Measurements from ENCODE around the gene FRAT1.
A peak's percentile ranks its signal among the peaks of the same experiment; 100 is the strongest.

Gene FRAT1

DNA sequence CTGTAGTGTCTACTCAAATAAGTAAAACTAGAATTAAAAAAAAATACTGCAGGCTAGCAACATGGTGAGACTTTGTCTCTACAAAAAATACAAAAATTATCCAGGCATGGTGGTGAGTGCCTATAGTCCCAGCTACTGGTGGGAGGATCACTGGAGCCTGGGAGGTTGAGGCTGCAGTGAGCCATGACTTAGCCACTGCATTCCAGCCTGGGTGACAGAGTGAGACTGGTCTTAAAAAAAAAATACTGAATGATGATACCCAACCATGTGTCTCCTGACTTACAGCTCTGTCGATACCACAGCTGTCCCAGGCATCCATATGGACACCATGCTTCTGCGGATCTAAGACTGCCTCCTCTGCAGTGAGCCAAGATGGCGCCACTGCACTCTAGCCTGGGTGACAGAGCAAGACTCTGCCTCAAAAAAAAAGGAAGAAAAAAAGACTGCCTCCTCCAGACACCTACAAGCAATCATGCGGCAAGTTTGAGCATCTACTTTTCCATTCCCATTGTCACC is 7.9 kb upstream of the FRAT1 start:
- no peak for DNase-seq

DNA sequence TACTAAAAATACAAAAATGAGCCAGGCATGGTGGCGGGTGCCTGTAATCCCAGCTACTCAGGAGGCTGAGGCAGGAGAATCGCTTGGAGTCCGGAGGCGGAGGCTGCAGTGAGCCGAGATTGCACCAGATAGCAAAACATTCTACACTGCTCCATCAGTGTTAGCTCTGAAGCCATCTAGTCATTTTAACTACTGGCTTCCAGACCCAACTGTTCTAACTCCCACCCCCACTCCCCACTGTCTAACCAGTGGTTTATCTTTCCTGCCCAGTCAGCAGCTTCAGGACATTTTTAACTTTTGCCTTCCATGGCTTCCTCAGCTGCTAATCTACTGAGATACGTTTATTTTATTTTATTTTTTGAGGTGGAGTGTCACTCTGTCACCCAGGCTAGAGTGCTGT is 6.2 kb upstream of the FRAT1 start:
- DNase-seq, result no peak

DNA sequence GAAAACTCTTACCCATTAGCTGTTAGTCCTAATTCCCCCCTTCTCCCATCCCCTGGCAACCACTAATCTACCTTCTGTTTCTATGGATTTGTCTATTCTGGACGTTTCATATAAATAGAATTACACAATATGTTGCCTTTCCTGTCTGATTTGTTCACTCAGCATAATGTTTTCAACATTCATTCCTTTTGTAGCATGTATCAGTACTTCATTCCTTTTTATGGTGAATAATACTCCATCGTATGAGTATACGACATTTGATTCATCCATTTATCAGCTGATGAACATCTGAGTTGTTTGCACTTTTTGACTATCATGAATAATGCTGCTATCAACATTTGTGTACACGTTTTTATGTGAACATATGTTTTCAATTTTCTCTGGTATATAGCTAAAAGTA is 4.4 kb upstream of the FRAT1 start:
- no peak for DNase-seq

DNA sequence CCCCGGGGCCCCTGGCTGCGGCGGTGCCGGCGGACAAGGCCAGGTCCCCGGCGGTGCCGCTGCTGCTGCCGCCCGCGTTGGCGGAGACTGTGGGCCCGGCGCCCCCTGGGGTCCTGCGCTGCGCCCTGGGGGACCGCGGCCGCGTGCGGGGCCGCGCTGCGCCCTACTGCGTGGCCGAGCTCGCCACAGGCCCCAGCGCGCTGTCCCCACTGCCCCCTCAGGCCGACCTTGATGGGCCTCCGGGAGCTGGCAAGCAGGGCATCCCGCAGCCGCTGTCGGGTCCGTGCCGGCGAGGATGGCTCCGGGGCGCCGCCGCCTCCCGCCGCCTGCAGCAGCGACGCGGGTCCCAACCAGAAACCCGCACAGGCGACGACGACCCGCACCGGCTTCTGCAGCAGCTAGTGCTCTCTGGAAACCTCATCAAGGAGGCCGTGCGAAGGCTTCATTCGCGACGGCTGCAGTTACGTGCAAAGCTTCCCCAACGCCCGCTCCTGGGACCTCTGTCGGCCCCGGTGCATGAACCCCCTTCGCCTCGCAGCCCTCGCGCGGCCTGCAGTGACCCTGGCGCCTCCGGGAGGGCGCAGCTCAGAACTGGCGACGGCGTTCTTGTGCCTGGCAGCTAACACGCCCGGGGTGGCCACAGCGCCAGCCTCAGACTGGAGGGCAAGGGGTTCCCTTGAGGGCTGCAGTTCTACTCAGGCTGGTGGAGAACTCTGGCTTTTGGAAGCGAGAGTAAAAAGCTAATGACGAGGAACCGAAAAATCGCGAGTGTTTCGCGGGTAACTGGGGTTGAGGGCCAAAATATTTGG is 804 bp downstream of the FRAT1 start:
- peak; percentile 25 for DNase-seq

DNA sequence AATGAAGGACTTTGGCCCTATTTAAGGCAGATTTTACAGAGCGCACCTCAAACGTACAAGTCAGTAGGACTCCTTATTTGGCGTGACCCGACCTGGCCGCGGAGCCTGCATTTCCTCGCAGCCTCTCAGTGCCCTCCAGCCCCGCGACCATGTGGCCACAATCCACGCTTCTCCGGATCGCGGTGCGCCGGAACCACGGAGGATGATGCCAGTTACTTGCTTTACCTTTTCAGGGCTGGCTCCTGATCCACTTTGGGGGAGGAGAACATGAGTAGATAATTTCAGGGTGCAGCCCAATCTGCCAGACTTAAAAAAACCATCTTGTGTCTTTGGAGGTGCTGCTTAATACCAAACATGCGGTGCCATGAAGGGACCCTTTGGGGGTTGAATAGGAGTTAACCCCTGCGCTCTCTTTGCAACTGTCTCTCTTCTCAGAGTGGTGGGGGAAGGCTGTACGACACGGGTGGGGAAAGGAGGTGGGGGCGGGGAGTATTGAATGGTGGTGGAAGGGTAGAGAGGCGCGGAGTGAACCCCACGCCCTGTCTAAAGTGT is 1.5 kb downstream of the FRAT1 start:
- no peak for DNase-seq

DNA sequence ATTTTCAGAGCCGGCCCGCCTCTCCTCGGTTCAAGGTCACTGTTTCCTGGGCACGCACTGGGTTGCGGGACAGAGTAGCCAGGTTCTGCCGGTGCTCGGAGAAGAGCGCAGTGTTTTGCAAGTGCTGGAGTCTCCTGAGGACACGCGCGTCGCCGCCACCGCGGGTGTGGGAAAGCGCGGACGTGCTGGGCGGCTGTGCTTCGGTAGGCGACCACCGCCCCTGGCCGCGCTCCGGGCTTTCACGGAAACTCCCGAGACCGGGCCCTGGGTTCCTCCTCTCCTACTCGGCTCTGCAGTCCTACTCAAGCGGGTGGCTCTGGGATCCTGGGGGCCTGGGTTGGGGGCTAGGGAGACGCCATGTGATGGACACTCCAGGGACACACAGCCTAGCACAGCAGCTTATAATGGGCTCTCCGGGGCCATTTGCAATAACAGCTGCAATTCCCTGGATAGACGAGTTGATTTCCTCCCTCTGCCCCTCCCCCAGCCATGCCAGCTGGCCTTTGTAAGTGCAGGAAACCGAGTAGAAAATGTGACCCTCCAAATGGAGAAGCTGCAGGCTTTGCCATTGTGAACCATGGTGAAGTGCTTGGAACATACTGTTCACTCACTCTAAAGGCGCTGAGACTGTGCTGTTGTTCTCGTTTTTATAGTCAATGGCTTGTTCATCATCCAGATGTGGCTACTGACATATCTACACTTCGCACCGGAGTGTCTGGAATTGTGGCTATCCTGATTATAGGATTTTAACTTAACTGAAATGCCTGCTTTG is 2.1 kb downstream of the FRAT1 start:
- no peak for DNase-seq

DNA sequence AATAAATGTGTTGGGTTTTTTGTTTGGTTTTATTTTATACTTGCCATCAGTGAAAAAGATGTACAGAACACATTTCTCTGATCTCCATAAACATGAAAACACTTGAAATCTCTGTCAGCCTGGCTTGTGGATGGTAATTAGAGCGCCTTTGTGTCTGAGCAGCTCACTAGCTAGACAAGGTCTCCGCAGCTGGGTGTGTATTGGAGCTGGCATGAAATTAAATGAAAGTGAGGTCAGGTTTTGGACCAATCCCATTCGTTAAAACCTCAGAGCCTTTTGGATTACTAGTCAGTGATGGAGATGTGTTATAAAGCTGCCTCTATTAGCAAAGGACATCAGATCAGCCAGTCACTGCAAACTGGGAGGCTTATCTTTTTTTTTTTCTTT is 2.7 kb downstream of the FRAT1 start:
- DNase-seq, result no peak

DNA sequence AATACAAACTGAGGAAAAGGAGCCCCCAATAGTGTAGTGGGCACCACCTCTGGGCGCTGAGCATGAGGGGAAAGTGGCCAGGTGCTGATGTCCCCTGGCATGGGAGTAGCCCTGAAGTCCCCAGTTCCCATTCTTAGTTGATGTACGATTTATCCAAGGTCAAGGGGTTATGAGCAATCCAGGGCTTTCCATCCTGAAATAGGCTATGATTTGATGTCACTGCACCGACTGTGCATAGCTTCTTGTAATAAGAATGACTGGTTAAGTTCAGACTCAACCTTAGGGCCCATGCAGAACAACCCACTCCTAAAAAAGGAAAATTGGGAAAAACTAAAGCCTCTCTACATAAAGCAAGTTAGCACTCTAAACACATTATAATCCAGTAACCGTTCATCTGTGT is 4.4 kb downstream of the FRAT1 start:
- no peak for DNase-seq

DNA sequence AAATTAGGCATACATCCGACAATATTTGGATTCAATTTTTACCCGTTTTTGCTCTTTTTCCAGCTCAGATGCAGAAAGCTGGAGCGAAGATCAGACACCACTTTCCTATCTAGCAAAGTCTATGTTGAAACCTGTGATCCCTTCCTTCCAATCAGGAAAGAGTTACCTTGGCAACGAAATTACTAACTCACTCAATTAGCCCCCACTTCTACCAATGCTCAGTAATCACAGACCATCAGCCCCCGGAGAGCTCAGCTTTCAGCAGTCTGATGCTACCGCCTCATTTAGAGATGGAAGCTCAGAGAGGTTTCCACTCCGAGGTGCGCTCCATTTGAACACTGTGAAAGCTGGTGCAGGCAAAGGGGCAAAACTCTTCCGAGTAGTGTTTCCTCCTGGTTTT is 6.7 kb downstream of the FRAT1 start:
- no peak for DNase-seq

DNA sequence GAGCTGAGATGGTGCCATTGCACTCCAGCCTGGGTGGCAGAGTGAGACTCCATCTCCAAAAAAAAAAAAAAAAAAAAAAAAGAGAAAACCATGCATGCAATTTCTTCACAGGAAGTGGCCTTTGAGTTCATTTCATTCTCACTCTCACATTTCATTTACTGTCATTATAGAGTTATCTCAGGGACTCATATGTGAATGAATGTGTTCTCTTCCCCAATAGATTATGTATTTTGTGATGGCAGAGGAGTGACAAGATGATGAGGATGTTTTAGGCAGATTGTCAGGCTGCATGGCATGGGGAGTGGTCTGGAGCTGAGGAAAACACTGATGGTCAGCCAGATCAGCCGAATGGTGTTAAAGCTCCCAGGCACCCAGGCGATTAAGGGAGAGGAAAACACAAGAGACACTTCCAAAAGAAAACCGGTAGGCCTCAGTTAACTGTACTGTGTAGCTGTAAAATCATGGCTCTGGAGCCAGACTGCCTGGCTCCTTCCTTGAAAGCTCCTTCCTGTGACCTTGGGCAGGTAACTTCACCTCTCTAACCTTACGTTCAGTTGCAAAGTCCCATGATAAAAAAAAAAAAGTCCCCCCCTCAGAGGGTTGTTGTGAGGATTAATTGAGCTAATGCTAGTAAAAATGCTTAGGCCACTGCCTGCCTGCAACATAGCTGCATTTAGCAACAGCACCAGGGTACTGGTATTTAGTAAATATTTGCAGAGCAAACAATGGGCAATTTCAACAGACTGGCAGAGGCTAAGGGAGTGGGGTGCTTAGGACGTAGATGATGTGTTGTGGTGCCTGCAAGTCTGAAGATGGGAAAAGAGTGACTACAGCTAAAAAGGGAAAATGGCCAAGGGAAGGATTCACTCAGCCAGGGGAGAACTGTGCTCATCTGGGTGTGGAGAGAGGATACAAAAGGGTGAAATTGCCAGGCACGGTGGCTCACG is 8.6 kb downstream of the FRAT1 start:
- no peak for DNase-seq

DNA sequence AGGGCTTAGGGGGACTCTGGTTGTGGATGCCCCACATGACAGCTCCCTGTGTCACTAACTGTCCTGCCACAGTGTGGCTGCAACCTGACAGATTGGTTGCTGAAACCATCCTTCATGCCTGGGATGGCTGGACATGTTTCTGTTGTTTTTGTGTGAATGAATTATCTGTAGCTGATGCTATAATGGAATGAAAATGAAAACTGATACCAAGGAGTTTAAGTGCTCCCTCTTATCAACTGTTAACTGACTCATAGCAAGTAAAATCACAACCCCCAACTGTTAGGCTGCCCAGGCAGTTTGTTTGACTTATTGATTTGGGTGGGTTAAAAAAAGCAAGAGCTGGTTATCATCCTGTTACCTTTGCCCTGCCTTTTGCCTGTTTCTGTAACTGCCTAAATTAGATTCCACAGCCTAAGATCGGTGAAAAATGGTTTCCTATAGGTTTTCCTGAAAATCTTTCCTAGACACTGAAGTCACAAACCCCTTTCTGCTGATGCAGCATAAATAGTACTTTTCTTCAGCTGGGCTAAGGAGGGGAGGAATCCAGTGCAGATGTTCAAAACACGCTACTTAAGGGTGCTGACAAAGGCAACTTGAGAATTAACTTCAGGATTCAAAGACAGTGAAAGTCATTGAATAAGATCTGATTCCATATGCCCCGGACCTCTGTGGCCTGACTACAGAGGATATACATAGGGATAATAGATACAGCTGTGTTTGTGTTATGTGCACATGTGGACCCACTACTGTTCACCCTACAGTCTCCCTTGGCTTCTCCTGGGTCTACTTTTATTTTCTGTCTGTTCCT is 9.8 kb downstream of the FRAT1 start:
- no peak for DNase-seq

DNA sequence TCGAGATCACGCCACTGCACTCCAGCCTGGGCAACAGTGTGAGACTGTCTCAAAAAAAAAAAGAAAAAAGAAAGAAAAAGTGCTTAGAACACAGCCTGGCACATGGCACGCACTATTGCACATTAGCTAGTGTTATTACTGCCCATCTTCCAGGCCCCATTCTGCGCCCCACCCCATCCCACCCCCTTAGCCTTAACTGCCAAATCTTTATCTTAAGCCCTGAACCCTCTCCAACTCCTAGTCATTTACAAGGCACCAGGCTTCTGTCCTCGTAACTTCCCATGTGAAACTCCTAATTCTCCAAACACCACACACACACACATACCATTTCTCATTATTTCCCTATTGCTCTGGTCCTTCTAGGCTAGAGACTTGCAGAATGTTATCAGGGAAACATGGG is 10.7 kb downstream of the FRAT1 start:
- no peak for DNase-seq

DNA sequence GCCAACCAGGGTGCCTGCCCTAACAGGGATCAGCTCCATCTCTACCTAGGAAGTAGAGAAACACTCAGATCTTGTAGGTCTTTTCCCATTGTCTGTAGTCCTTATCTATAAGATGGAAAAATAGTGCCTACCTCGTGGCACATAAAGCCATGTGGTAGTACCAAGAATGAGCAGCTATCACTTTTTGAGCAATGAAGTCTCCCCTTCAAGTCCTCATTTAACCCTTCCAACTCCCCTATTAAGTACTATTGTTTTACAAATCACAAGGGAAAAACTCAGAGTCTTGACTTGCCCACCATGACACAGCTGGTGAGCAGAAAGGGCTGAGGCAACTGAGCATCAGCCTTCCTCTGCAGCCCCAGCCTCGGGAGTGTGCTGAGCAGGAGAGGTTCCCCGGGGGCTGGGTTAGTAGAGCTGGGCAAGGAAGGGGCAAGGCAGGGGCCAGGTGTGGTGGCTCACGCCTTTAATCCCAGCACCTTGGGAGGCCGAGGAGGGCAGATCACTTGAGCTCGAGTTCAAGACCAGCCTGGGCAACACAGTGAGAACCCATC is 12.2 kb downstream of the FRAT1 start:
- DNase-seq, result no peak

DNA sequence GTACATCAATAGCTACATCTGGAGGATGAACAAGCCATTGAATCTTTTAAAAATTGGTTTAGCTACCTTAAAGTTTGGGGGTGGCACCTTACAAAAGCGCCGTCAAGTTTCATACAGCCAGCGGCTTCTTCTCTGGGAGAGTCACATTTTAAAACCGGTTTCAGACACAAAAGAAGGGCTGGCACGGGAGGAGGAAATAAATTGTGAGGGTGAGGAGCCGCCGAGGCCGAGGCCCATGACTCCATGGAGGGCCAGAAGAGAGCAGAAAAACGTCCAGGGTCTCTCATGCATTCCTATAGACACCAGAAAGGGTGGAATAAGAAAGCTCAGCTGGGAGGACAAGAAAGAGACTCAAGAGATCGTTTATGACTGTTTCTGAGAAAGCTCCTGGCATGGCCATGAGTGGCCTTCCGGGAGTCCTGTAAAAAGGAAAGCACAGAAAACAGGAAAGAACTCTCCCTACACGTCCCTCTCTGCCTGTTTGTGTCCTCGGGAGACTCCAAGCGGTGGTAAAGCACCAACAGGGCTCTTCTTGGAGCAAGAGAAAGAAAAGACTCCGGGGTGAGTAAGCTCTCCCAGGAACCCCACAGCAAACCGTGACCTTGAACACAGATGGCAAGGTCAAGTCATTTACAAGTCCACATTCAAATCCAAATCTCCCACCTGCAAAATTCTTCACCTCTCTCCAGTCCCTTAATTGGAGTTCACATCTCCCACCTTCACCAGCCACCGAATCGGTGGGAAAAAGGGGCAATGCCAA is 13.7 kb downstream of the FRAT1 start:
- DNase-seq, result peak; percentile 20

DNA sequence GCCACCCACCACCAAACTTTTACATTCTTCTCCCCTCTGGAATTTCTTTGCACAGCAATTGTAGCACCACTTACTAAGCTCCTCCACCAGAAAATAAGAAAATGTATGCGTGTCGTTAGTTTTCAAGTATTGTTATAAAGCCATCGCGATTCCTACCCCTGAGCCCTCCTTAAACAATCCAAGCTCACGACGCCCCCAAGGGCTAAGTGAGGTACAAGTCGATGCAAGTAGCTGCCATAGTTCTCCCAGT is 14.2 kb downstream of the FRAT1 start:
- no peak for DNase-seq

DNA sequence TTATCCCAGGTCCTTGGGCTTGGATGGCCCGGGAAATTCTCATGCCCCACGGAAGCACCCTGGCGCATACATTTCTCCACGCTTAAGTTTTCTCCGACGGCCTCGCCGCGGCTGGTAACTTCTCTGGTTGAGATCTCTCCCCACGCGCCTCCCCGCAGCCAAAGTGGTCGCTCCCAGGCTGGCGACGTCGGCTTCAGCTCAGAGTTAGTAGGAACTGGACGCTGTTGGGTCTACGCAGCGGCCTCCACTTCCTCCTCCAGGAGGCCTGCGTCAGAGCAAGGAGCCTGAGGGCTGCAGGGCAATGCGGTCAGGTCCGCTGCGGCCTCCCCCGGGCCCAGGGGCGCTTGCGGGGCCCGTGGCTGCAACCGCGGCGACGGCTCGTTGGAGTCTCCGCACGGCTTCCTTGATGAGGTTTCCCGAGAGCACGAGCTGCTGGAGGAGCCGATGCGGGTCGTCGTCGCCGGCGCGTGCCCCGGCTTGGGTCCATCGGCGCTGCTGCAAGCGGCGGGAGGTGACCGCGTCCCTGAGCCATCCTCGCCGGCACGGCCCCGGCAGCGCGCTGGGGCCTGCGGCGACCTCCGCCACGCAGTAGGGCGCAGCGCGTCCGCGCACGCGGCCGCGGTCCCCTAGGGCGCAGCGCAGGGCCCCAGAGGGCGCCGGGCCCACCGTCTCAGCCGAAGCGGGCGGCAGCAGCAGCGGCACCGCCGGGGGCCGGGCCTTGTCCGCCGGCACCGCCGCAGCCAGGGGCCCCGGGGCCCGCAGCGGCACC is 14.7 kb downstream of the FRAT1 start:
- no peak for DNase-seq

DNA sequence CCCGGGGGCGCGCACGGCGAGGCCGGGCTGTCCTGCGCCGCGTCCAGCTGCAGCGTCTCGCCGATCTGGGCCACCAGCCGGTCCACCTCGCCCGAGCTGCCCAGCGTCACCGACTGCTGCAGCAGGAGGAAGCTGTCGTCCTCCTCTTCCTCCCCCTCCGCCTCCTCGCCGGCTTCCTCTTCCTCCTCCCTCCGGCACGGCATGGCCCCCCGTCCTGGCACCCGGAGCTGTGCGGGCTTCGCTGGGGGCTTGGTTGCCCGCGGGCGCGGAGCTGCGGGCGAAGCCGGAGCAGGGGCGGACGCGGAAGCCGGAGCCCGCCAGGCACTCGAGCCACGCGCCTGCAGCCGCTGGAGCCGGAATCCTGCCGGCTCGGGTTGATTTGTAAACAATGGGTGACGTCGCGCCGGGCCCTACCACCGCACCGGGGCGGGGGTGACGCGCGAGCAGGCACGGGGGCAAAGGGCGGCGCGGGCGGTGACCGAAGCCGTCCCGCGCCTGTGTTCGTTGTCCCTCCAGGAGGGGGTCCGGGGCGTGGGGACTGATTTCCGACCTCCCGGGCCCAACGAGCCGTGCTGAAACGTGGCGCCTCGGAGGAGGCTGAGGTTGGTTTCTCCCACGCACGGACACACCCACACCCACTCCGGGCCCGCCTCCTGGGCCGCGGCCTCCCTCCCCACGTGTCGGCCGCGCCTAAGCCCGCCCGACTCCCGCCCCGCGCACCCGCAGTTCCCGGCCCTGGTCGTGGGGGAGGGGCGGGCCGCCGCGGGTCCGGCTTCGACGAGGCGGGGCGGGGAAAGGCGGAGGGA is 15.5 kb downstream of the FRAT1 start, which contains the start of gene FRAT2:
TSS of gene FRAT2 (minus strand) at position 360 of the 806 bp plus-strand sequence. CDS start at position 203, 157 bp downstream.
- DNase-seq, result peak; percentile 93

DNA sequence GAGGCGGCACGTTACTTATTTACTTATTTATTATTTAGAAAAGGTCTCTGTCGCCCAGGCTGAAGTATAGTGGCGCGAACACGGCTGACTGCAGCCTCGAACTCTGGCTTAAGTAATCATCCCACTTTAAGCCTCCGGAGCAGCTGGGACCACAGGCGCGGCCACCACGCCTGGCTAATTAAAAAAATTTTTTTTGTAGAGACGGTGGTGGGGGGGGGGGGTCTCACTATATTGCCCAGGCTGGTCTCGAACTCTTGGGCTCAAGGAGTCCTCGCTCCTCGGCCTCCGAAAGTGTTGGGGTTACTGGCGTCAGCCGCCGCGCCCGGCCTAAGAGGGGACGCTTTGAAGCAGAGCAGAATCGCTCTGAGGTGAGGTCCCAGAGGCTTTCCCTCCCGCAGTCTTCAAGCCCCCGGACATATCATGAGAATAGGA is 16.1 kb downstream of the FRAT1 start:
- DNase-seq, result no peak

DNA sequence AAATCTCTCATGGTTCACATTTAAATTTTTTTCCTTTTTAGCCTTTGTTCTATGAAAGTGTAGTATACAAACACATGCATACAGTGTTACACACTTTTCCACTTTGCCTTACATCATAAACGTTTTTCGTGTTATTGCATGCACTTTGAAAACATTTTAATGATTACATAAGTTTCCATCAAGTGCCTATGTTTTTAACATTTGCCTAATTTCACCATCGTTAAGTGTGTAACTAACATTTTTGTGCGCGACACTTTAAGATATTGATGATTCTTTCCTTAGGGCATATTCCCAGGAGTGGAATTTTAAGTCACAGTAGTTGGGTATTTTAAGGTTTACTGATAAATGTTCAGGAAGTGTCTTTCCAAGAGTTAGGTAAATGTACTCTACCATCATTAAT is 16.9 kb downstream of the FRAT1 start:
- no peak for DNase-seq
